CD4-positive, alpha-beta memory T cell (primary cell): ENCODE results near the gene KLHDC1. TPM values are rescaled to one million over a fixed set of nuclear protein-coding genes. Genes with fewer than 3 reads are reported as not detected.
"Not testable (repeated sequence)": the region's sequence is repeated elsewhere in the genome, so short reads cannot be mapped to it uniquely, and the experiment has no call there.

Source experiments
- CTCF ChIA-PET: fragments of 350-600 bp; sonication (Branson Sonifier 250); formaldehyde crosslinking; loops from one replicate; lab custom pipeline; 2021; ENCODE audit warnings: inconsistent platforms; ENCODE audit not compliant: partially characterized antibody; lab: Charles Lee
- POLR2A ChIA-PET: fragments of 350-600 bp; sonication (Branson Sonifier 250); formaldehyde crosslinking; loops from one replicate; lab custom pipeline; 2021; ENCODE audit not compliant: partially characterized antibody; lab: Charles Lee
- DNase-seq, 5 donors: peaks; one replicate each; pipeline versions ENCODE4 v3.0.0 to v3.0.0-alpha.2; 2020 to 2022; ENCODE audit warnings: mixed read lengths in 1 of 5
- H3K27ac ChIP-seq: one replicate; pipeline ENCODE4 v1.7.0; 2013; ENCODE audit warnings: low read depth, low read length
- H3K27me3 ChIP-seq: 2 replicates; pipeline ENCODE4 v1.7.0; 2013; ENCODE audit warnings: mild to moderate bottlenecking, low read length, moderate library complexity; ENCODE audit not compliant: insufficient read depth
- H3K36me3 ChIP-seq: 2 replicates; pipeline ENCODE4 v1.7.0; 2013; ENCODE audit warnings: mild to moderate bottlenecking, low read length, moderate library complexity; ENCODE audit not compliant: insufficient read depth
- H3K4me1 ChIP-seq: 2 replicates; pipeline ENCODE4 v1.7.0; 2013; ENCODE audit warnings: mild to moderate bottlenecking, low read length, moderate library complexity; ENCODE audit not compliant: insufficient read depth
- H3K4me3 ChIP-seq, 2 donors: one replicate each; pipeline ENCODE4 v1.7.0; 2013; ENCODE audit warnings: low read length in 2 of 2, mild to moderate bottlenecking in 1 of 2
- H3K9me3 ChIP-seq, 2 donors: one replicate each; pipeline ENCODE4 v1.7.0; 2013; ENCODE audit warnings: low read length in 2 of 2, control low read depth in 1 of 2; ENCODE audit not compliant: control insufficient read depth in 1 of 2
- H3K27ac Mint-ChIP-seq, 7 donors: one replicate each; pipeline ENCODE4 v1.8.0; 2020 to 2021; ENCODE audit warnings: mixed read lengths in 7 of 7, mild to moderate bottlenecking in 6 of 7, inconsistent platforms in 3 of 7, moderate library complexity in 3 of 7
- H3K27me3 Mint-ChIP-seq, 2 donors: one replicate each; pipeline ENCODE4 v1.8.0; 2020 to 2021; ENCODE audit warnings: mixed read lengths in 2 of 2
- H3K36me3 Mint-ChIP-seq, 2 donors: one replicate each; pipeline ENCODE4 v1.8.0; 2020 to 2021; ENCODE audit warnings: mixed read lengths in 2 of 2, inconsistent platforms in 1 of 2, mild to moderate bottlenecking in 1 of 2
- H3K4me1 Mint-ChIP-seq, 4 donors: one replicate each; pipeline ENCODE4 v1.8.0; 2020 to 2021; ENCODE audit warnings: mixed read lengths in 4 of 4, mild to moderate bottlenecking in 1 of 4
- H3K4me3 Mint-ChIP-seq, 8 donors: one replicate each; pipeline ENCODE4 v1.8.0; 2020 to 2021; ENCODE audit warnings: mixed read lengths in 8 of 8, mild to moderate bottlenecking in 7 of 8, moderate library complexity in 6 of 8, inconsistent platforms in 3 of 8
- H3K9me3 Mint-ChIP-seq, 8 donors: one replicate each; pipeline ENCODE4 v1.8.0; 2020 to 2021; ENCODE audit warnings: mixed read lengths in 8 of 8, mild to moderate bottlenecking in 5 of 8, inconsistent platforms in 3 of 8, moderate library complexity in 1 of 8
- intact Hi-C: fragments of 100-400 bp; cut with micrococcal nuclease; formaldehyde crosslinking; loops from one replicate; pipeline ENCODE4 v1.15.1; 2023
- polyA plus RNA-seq, 2 donors: library from polyadenylated mRNA; unstranded; fragments of 300-500 nt; fragmentation: Illumina TruSeq; gene quantifications; one replicate each; pipeline ENCODE4 v1.2.3, GENCODE V29; 2021
- total RNA-seq, 2 experiments: library from RNA; stranded (reverse); gene quantifications; one replicate each; pipeline ENCODE4 v1.2.3, GENCODE V29; 2021

The KLHDC1 gene
- total and polyA plus RNA-seq, 4 experiments from 2014 or later = 2.0 to 13.6 (median 7.9) TPM

DNA sequence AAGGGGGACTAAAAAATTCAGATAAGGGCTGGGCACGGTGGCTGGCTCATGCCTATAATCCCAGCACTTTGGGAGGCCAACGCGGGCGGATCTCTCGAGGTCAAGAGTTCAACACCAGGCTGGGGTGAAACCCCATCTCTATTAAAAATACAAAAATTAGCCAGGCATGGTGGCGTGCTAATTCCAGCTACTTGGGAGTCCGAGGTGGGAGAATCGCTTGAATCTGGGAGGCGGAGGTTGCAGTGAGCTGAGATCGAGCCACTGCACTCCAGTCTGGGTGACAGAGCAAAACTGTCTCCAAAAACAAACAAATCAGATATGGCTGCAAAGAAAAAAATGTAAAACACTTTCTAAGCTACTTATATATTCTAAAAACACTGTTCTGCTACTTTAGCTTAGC, 78.8 kb downstream of the KLHDC1 start:
- DNase-seq, H3K27me3 Mint-ChIP-seq, H3K4me3 ChIP-seq, intact Hi-C loops, H3K4me3 Mint-ChIP-seq, H3K9me3 Mint-ChIP-seq, H3K9me3 ChIP-seq, H3K27me3 ChIP-seq, H3K27ac ChIP-seq: not testable (repeated sequence)
- POLR2A ChIA-PET = interaction anchor here (0.9 to 6.2 kb wide), 3 partner anchors 11 to 152 kb away, joined by 3 to 153 read pairs (median 47); partner anchors contain the start of genes DNAAF2, MGAT2 and RPL36AL
- peaks cover 26 to 60% (median 38%) of the 10 kb centered on the region in 4 donors for H3K4me1 Mint-ChIP-seq
- Histone ChIP-seq H3K36me3 (peaks cover 11% of the 10 kb centered on the region), H3K4me1 (peaks cover 28% of the 10 kb centered on the region)
- peaks cover 22 to 48% of the 10 kb centered on the region in 2 donors for H3K36me3 Mint-ChIP-seq
- CTCF ChIA-PET = interaction anchor here (1.2 to 4.9 kb wide), 4 partner anchors 10 to 184 kb away, joined by 3 to 52 read pairs (median 4); partner anchors contain the start of genes DNAAF2 and NEMF
- peak overlapping the region in 6 of 7 donors; percentile 23 to 70 (median 58) for H3K27ac Mint-ChIP-seq

DNA sequence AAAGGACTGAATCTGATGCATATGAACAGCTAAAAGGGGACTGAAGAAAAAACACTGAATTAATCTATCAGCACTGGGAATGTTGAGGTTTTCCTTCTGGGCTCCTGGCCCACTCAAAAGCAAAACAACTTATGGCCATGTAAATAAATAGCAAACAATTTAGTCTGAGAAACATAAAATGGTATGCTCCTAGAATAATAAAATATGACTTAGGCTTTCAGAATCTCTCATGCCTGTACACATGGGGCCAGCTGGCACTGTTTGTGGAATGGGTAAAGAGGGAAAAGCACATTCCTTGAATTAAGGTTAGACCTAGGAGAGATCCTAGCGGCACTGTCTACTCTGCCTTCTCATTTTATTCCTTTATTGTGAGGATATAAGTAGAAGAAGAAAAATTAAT, 81.2 kb downstream of the KLHDC1 start:
- Mint-ChIP-seq H3K36me3 (peaks cover 26 to 56% of the 10 kb centered on the region in 2 donors), H3K27ac (peak overlapping the region in 3 of 7 donors; percentile 12 to 59 (median 39)), H3K27me3 (no peaks in the 10 kb centered on the region), H3K4me3 (no peak overlapping the region), H3K9me3 (no peaks in the 10 kb centered on the region), H3K4me1 (peaks cover 20 to 39% (median 31%) of the 10 kb centered on the region in 4 donors)
- ChIA-PET POLR2A (no interaction called here), CTCF (interaction anchor here (1.2 to 1.3 kb wide), 2 partner anchors 10 to 78 kb away, joined by 3 to 4 read pairs; partner anchors contain the start of gene NEMF)
- H3K4me1 ChIP-seq = peaks cover 18% of the 10 kb centered on the region
- H3K27ac ChIP-seq = no peak overlapping the region
- peaks cover 19% of the 10 kb centered on the region for H3K36me3 ChIP-seq
- DNase-seq = no peak
- intact Hi-C loops = no loop called here
- H3K27me3 ChIP-seq = no peaks in the 10 kb centered on the region
- H3K4me3 ChIP-seq = no peak overlapping the region
- H3K9me3 ChIP-seq = no peaks in the 10 kb centered on the region

- Histone ChIP-seq H3K4me3 (no peak overlapping the region), H3K9me3 (no peaks in the 10 kb centered on the region), H3K4me1 (no peaks in the 10 kb centered on the region), H3K27ac (no peak overlapping the region), H3K27me3 (no peaks in the 10 kb centered on the region), H3K36me3 (peaks cover 52% of the 10 kb centered on the region)
- Mint-ChIP-seq H3K9me3 (no peaks in the 10 kb centered on the region), H3K27me3 (no peaks in the 10 kb centered on the region), H3K36me3 (peaks cover 43 to 82% of the 10 kb centered on the region in 2 donors), H3K4me1 (peaks cover 9 to 17% (median 12%) of the 10 kb centered on the region in 4 donors), H3K27ac (peak overlapping the region in 2 of 7 donors; percentile 7 to 24), H3K4me3 (no peak overlapping the region)
- POLR2A ChIA-PET = no interaction called here
- no peak for DNase-seq
- CTCF ChIA-PET = no interaction called here
- intact Hi-C loops = no loop called here
Measured at GRCh38 chr14:49778421-49778820, 85.5 kb downstream of the KLHDC1 start.

DNA sequence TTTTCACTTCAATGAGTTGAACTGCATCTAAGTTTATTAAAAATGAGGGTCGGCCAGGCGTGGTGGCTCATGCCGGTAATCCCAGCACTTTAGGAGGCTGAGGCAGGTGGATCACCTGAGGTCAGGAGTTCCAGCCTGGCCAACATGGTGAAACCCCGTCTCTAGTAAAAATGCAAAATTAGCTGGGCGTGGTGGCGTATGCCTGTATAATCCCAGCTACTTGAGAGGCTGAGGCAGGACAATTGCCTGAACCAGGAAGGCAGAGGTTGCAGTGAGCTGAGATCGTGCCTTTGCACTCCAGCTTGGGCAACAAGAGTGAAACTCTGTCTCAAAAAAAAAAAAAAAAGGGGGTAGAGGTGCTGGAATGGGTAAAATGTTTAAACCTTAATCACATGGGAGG, 88.1 kb downstream of the KLHDC1 start:
- H3K9me3 Mint-ChIP-seq, H3K27ac ChIP-seq, H3K27me3 ChIP-seq, H3K27me3 Mint-ChIP-seq, H3K4me3 Mint-ChIP-seq, DNase-seq, H3K9me3 ChIP-seq, H3K4me1 Mint-ChIP-seq, H3K4me3 ChIP-seq, intact Hi-C loops, H3K4me1 ChIP-seq: not testable (repeated sequence)
- H3K36me3 Mint-ChIP-seq = peaks cover 40 to 86% of the 10 kb centered on the region in 2 donors
- H3K36me3 ChIP-seq = peaks cover 68% of the 10 kb centered on the region
- POLR2A ChIA-PET = interaction anchor here (2.2 to 5.8 kb wide), 2 partner anchors 11 to 161 kb away, joined by 5 to 47 read pairs; partner anchors contain the start of genes KLHDC2, MGAT2 and RPL36AL
- CTCF ChIA-PET = interaction anchor here (1.0 to 5.9 kb wide), 6 partner anchors 9 to 146 kb away, joined by 3 to 20 read pairs (median 4); partner anchors contain the start of genes DNAAF2, KLHDC2 and NEMF
- H3K27ac Mint-ChIP-seq = peak overlapping the region in 4 of 7 donors; percentile 17 to 68 (median 44)

GRCh38 chr14:49783394-49784014, 90.6 kb downstream of the KLHDC1 start:
- H3K4me3 ChIP-seq = no peak overlapping the region
- no peak overlapping the region for H3K27ac ChIP-seq
- no peaks in the 10 kb centered on the region for H3K9me3 ChIP-seq
- intact Hi-C loops = loop anchor here (2.0 kb wide), 1 partner anchor 15 kb away; the partner anchor contains the start of gene KLHDC2
- Mint-ChIP-seq H3K4me1 (peaks cover 0 to 4% (median 0%) of the 10 kb centered on the region in 4 donors), H3K4me3 (no peak overlapping the region), H3K36me3 (peaks cover 42 to 89% of the 10 kb centered on the region in 2 donors), H3K9me3 (no peaks in the 10 kb centered on the region), H3K27me3 (no peaks in the 10 kb centered on the region), H3K27ac (peak overlapping the region in 1 of 7 donors; percentile 13)
- ChIA-PET CTCF (interaction anchor here (1.3 to 5.9 kb wide), 5 partner anchors 9 to 149 kb away, joined by 3 to 20 read pairs (median 4); partner anchors contain the start of gene DNAAF2), POLR2A (interaction anchor here (1.7 to 5.8 kb wide), 2 partner anchors 14 to 163 kb away, joined by 4 to 47 read pairs; partner anchors contain the start of genes KLHDC2, MGAT2 and RPL36AL)
- H3K36me3 ChIP-seq = peaks cover 81% of the 10 kb centered on the region
- H3K4me1 ChIP-seq = no peaks in the 10 kb centered on the region
- no peaks in the 10 kb centered on the region for H3K27me3 ChIP-seq
- no peak for DNase-seq

DNA sequence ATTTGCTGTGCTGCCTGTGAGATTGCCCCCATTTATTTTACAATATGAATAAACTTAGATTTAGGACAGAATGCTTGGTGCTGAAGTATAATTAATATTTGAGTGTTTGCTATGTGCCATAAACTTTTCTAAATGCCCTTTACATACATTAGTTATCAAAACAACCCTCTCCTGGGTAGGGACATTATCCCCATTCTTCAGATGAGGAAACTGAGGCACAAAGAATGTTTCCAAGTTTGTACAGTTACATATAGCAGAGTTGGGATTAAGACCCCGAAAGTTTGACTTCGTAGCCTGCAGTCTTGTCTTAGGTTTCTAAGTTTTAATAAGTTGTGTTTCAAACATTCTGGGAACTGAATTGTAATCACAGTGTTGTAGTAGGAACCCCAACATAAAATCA, 93.4 kb downstream of the KLHDC1 start:
- CTCF ChIA-PET = no interaction called here
- Mint-ChIP-seq H3K9me3 (no peaks in the 10 kb centered on the region), H3K4me1 (peaks cover 0 to 4% (median under 1%) of the 10 kb centered on the region in 4 donors), H3K4me3 (no peak overlapping the region), H3K27me3 (no peaks in the 10 kb centered on the region), H3K36me3 (peaks cover 48 to 90% of the 10 kb centered on the region in 2 donors), H3K27ac (peak overlapping the region in 3 of 7 donors; percentile 19 to 77 (median 27))
- intact Hi-C loops = no loop called here
- no peak for DNase-seq
- H3K9me3 ChIP-seq = no peaks in the 10 kb centered on the region
- H3K27ac ChIP-seq = no peak overlapping the region
- H3K27me3 ChIP-seq = no peaks in the 10 kb centered on the region
- no peak overlapping the region for H3K4me3 ChIP-seq
- POLR2A ChIA-PET = no interaction called here
- H3K4me1 ChIP-seq = no peaks in the 10 kb centered on the region
- peaks cover 86% of the 10 kb centered on the region for H3K36me3 ChIP-seq

GRCh38 chr14:49792618-49793017, 99.7 kb downstream of the KLHDC1 start:
- intact Hi-C loops = no loop called here
- no peaks in the 10 kb centered on the region for H3K4me1 ChIP-seq
- Mint-ChIP-seq H3K27ac (peak overlapping the region in 2 of 7 donors; percentile 42 to 64), H3K36me3 (peaks cover 40 to 86% of the 10 kb centered on the region in 2 donors), H3K4me1 (peaks cover 0 to 5% (median 2%) of the 10 kb centered on the region in 4 donors), H3K9me3 (no peaks in the 10 kb centered on the region), H3K4me3 (no peak overlapping the region), H3K27me3 (no peaks in the 10 kb centered on the region)
- H3K27me3 ChIP-seq = no peaks in the 10 kb centered on the region
- H3K36me3 ChIP-seq = peaks cover 50% of the 10 kb centered on the region
- H3K9me3 ChIP-seq = no peaks in the 10 kb centered on the region
- no peak overlapping the region for H3K27ac ChIP-seq
- no peak for DNase-seq
- CTCF ChIA-PET = no interaction called here
- no peak overlapping the region for H3K4me3 ChIP-seq
- POLR2A ChIA-PET = no interaction called here
